ENCODE measurements around the gene PIP.
"Not testable (repeated sequence)": the region's sequence is repeated elsewhere in the genome, so short reads cannot be mapped to it uniquely, and the experiment has no call there.

Gene PIP

GRCh38 chr7:143131781-143132180, at the start of gene PIP:
Gene PIP (plus strand): TSS chr7:143132077. CDS start chr7:143132117, 40 bp downstream.
- no peak for DNase-seq (ENCODE audit: low read depth)

- no peak for DNase-seq (ENCODE audit: low read depth)
Measured at GRCh38 chr7:143085109-143085508, 46.8 kb upstream of the PIP start.

- not testable (repeated sequence) for DNase-seq (ENCODE audit: low read depth)
Measured at GRCh38 chr7:143085610-143086009, 46.3 kb upstream of the PIP start.

GRCh38 chr7:143088549-143089231, 43.2 kb upstream of the PIP start:
- not testable (repeated sequence) for DNase-seq (ENCODE audit: low read depth)

GRCh38 chr7:143096146-143096545, 35.7 kb upstream of the PIP start:
- DNase-seq (ENCODE audit: low read depth), result no peak

- DNase-seq (ENCODE audit: low read depth), result not testable (repeated sequence)
Measured at GRCh38 chr7:143099579-143099978, 32.3 kb upstream of the PIP start.

GRCh38 chr7:143104759-143105158, 27.1 kb upstream of the PIP start:
- DNase-seq (ENCODE audit: low read depth), result no peak

- not testable (repeated sequence) for DNase-seq (ENCODE audit: low read depth)
Measured at GRCh38 chr7:143108019-143108418, 23.9 kb upstream of the PIP start.

GRCh38 chr7:143117395-143117794, 14.5 kb upstream of the PIP start:
- no peak for DNase-seq (ENCODE audit: low read depth)

GRCh38 chr7:143120691-143121405, 11.0 kb upstream of the PIP start:
- no peak for DNase-seq (ENCODE audit: low read depth)

GRCh38 chr7:143123326-143123725, 8.6 kb upstream of the PIP start:
- not testable (repeated sequence) for DNase-seq (ENCODE audit: low read depth)

- no peak for DNase-seq (ENCODE audit: low read depth)
Measured at GRCh38 chr7:143126146-143126545, 5.7 kb upstream of the PIP start.

- no peak for DNase-seq (ENCODE audit: low read depth)
Measured at GRCh38 chr7:143129051-143129450, 2.8 kb upstream of the PIP start.

- DNase-seq (ENCODE audit: low read depth), result no peak
Measured at GRCh38 chr7:143129477-143129876, 2.4 kb upstream of the PIP start.

GRCh38 chr7:143130541-143130940, 1.3 kb upstream of the PIP start:
- no peak for DNase-seq (ENCODE audit: low read depth)

GRCh38 chr7:143147070-143147469, 15.2 kb downstream of the PIP start:
- DNase-seq (ENCODE audit: low read depth), result no peak

GRCh38 chr7:143148050-143148449, 16.2 kb downstream of the PIP start:
- DNase-seq (ENCODE audit: low read depth), result no peak

GRCh38 chr7:143148651-143149050, 16.8 kb downstream of the PIP start:
- DNase-seq (ENCODE audit: low read depth), result no peak

GRCh38 chr7:143150696-143151095, 18.8 kb downstream of the PIP start:
- not testable (repeated sequence) for DNase-seq (ENCODE audit: low read depth)

GRCh38 chr7:143158617-143159016, 26.7 kb downstream of the PIP start:
- not testable (repeated sequence) for DNase-seq (ENCODE audit: low read depth)

- DNase-seq (ENCODE audit: low read depth), result no peak
Measured at GRCh38 chr7:143171697-143172096, 39.8 kb downstream of the PIP start.

- no peak for DNase-seq (ENCODE audit: low read depth)
Measured at GRCh38 chr7:143172354-143172753, 40.5 kb downstream of the PIP start.

GRCh38 chr7:143176128-143176527, 44.3 kb downstream of the PIP start:
- no peak for DNase-seq (ENCODE audit: low read depth)
